ENCODE data around the gene DNAI4.

DNA sequence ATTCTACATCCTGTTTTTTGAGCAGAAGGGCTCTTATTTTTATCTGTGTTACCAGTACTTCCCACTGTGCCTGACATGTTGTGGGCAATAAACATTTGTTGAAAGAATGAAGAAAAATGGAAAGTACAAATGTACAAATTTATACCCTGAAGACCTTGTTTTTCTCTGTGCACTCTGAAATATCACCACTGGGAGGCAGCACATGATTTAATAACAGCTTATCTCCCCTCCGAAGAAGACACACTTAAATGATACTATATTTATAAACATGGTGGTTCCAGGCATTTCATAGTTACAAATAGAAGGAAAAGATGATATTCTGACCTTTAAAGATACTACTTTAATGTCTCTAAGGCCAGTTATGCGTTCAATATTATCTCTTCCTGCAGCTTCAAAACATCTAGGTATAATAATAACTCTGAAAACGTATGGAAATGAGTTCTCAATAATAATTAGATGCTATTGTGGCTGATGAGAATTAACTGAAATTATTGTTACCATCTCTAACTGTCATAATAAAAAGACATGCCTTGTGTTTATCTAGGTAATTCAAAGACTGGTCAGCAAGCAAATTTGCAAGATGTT lies 159.6 kb downstream of the DNAI4 start:
- TF ChIP-seq POLR2AphosphoS5 (IDR thresholded peaks at IDR 0.05), result no peak
- no peak for TF ChIP-seq POLR2A (IDR thresholded peaks at IDR 0.05)
- TF ChIP-seq, protein P1, sequence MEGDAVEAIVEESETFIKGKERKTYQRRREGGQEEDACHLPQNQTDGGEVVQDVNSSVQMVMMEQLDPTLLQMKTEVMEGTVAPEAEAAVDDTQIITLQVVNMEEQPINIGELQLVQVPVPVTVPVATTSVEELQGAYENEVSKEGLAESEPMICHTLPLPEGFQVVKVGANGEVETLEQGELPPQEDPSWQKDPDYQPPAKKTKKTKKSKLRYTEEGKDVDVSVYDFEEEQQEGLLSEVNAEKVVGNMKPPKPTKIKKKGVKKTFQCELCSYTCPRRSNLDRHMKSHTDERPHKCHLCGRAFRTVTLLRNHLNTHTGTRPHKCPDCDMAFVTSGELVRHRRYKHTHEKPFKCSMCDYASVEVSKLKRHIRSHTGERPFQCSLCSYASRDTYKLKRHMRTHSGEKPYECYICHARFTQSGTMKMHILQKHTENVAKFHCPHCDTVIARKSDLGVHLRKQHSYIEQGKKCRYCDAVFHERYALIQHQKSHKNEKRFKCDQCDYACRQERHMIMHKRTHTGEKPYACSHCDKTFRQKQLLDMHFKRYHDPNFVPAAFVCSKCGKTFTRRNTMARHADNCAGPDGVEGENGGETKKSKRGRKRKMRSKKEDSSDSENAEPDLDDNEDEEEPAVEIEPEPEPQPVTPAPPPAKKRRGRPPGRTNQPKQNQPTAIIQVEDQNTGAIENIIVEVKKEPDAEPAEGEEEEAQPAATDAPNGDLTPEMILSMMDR (IDR thresholded peaks at IDR 0.05), result peak; percentile 50 to 73 (median 64)
- no peak for TF ChIP-seq EP300 (IDR thresholded peaks at IDR 0.05)
